Measurements from ENCODE around the gene ZNF639. TPM values are rescaled to one million over a fixed set of nuclear protein-coding genes. Genes with fewer than 3 reads are reported as not detected.

ZNF639 gene
- total RNA-seq, 4 donors from 2014 or later: 31.8 to 52.8 (median 36.8) TPM

DNA sequence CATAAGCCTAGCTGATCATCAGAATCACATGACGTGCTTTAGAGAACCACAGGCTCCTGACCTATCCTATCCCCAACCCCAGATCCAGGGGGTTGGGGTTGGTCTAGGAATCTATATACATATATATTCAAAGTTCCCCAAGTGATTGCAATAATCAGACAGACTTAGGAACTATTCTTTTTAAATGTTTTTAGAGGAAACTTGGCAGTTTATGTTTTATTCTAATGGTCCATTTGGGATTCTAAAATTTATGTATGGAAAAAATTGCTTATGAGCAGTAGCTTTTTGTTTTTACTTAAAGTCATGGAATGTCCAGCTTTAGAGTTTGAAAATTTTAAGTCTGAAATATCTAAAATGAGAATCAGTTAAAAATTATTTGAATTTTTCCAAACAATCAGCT, 46.8 kb downstream of the ZNF639 start:
- TF ChIP-seq, protein P1, sequence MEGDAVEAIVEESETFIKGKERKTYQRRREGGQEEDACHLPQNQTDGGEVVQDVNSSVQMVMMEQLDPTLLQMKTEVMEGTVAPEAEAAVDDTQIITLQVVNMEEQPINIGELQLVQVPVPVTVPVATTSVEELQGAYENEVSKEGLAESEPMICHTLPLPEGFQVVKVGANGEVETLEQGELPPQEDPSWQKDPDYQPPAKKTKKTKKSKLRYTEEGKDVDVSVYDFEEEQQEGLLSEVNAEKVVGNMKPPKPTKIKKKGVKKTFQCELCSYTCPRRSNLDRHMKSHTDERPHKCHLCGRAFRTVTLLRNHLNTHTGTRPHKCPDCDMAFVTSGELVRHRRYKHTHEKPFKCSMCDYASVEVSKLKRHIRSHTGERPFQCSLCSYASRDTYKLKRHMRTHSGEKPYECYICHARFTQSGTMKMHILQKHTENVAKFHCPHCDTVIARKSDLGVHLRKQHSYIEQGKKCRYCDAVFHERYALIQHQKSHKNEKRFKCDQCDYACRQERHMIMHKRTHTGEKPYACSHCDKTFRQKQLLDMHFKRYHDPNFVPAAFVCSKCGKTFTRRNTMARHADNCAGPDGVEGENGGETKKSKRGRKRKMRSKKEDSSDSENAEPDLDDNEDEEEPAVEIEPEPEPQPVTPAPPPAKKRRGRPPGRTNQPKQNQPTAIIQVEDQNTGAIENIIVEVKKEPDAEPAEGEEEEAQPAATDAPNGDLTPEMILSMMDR (IDR thresholded peaks at IDR 0.05): no peak
- no peak for DNase-seq (ENCODE audit: low spot score)
- ATAC-seq (ENCODE audit: low FRiP score): no peak

DNA sequence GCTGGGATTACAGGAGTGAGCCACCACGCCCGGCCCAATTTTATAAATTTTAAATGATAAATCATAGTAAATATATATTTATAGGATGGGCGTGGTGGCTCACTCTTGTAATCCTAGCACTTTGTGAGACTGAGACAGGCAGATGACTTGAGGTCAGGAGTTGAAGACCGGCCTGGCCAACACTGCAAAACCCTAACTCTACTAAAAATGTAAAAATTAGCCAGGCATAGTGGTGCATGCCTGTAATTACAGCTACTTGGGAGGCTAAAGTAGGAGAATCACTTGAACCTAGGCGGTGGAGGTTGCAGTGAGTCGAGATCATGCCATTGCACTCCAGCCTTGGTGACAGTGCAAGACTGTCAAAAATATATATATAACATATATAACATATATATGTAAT, 51.1 kb downstream of the ZNF639 start:
- TF ChIP-seq, protein P1 (IDR thresholded peaks at IDR 0.05): no peak
- DNase-seq (ENCODE audit: low spot score) (no peak), ATAC-seq (ENCODE audit: low FRiP score) (no peak)

DNA sequence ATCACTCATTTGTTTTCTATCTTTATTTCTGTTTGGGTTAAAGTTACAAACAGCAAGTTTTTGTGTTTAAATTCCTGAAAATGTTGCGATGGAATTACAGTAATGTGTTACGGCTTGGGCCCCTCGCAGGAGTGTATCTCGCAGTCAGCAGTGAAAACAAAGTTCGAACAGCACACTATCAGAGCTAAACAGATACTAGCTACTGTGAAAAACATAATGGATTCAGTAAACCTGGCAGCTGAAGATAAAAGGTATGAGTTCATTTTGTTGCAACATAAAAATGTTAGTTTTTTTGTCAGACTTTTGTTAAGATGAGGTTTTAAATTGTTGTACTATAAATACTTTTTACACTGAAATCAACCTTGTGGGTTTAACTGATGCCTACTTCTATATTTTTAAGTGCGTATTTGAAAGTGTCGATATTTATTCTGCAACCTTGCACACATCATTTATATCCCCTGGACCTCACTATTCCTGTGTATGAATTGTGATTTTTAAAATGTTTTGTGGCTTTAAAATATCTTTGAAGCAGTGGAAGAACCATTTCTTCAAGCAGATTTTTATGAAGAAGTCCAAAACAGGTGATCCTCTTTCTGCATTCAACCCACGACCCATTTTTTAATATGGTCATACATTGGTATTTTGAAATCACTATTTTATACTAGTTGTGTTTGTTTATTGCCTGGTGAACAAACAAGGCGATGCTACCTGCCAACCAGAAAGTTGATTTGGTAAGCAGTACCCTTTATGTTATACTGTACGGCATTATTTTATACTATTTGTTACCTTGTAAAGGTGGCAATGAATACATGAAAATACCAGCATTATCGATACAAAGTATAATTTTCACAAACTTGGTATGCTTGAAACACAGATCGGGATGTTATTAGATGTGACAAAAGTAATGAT, 52.5 kb downstream of the ZNF639 start:
- ATAC-seq (ENCODE audit: low FRiP score) (no peak), DNase-seq (ENCODE audit: low spot score) (no peak)
- TF ChIP-seq, protein P1 (IDR thresholded peaks at IDR 0.05): no peak

DNA sequence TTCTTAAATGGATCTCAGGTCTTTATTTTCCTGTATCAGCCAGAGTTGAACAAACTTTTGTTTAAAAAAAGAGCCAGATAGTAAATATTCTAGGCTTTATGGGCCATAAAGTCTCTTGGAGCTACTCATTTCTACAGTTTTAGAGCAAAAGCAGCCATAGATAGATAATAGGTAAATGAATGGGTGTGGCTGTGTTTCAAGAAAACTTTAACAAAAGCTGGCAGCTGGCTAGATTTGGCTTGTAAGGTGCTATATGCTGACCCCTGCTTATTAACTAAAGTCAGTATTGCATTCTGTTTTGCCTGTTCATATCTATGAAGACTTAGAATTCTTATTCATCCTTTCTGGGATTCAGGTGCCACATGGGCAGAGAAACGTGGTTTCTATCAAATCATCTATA, 53.6 kb downstream of the ZNF639 start:
- TF ChIP-seq, protein P1 (IDR thresholded peaks at IDR 0.05): no peak
- ATAC-seq (ENCODE audit: low FRiP score) (no peak), DNase-seq (ENCODE audit: low spot score) (no peak)

Other genes with a start within 250 kb of the ZNF639 start
- 10 to 100 TPM; 28.8 to 75.6 (median 48.0) TPM for gene PIK3CA, start 174.7 kb upstream of the ZNF639 start, total RNA-seq
- gene KCNMB3, start 71.9 kb upstream of the ZNF639 start, total RNA-seq: 1 to 10 TPM; 1.6 to 6.3 (median 3.5) TPM
- gene MFN1, start 24.7 kb downstream of the ZNF639 start, total RNA-seq: 10 to 100 TPM; 27.3 to 39.6 (median 39.0) TPM
- gene GNB4, start 128.4 kb downstream of the ZNF639 start, total RNA-seq: 10 to 100 TPM; 16.9 to 42.9 (median 35.1) TPM
- gene ACTL6A, start 239.9 kb downstream of the ZNF639 start, total RNA-seq: 10 to 100 TPM; 25.6 to 50.4 (median 33.4) TPM